ENCODE data around the gene SPATA2L. TPM values are rescaled to one million over a fixed set of nuclear protein-coding genes. Genes with fewer than 3 reads are reported as not detected.
"Not testable (repeated sequence)": the region's sequence is repeated elsewhere in the genome, so short reads cannot be mapped to it uniquely, and the experiment has no call there.

SPATA2L gene
- total and polyA plus RNA-seq, 4 donors = 6.9 to 17.3 (median 13.6) TPM

GRCh38 chr16:89691231-89691985 is 10.1 kb downstream of the SPATA2L start:
- Histone ChIP-seq H3K27me3 (ENCODE audit: control insufficient read depth in 3 of 3, insufficient read depth in 3 of 3, low read length in 2 of 3) (no peaks in the 10 kb centered on the region), H3K4me3 (no peak overlapping the region), H3K4me1 (ENCODE audit: control insufficient read depth in 5 of 5, insufficient read depth in 5 of 5, low read length in 5 of 5) (peaks cover 0 to 9% (median 4%) of the 10 kb centered on the region in 5 donors), H3K27ac (ENCODE audit: low read depth in 1 of 2, low read length in 1 of 2) (no peak overlapping the region), H3K9me3 (ENCODE audit: control insufficient read depth in 4 of 4, insufficient read depth in 3 of 4, low read length in 3 of 4) (no peaks in the 10 kb centered on the region), H3K9ac (ENCODE audit: insufficient read depth in 1 of 2, low read length in 2 of 2) (no peak overlapping the region), H3K36me3 (ENCODE audit: control insufficient read depth in 4 of 4, insufficient read depth in 4 of 4, low read length in 4 of 4) (peaks cover 4 to 51% (median 21%) of the 10 kb centered on the region in 4 donors)
- ATAC-seq (ENCODE audit: insufficient read depth, low FRiP score) = no peak
- whole genome bisulfite sequencing, 2 donors = 96% methylated on average over 21 of the region's 21 CpGs
- no peak for TF ChIP-seq CTCF (IDR thresholded peaks at IDR 0.05; ENCODE audit: control extremely low read depth, extremely low read depth)
- no peak for DNase-seq

- Histone ChIP-seq H3K9me3 (ENCODE audit: control insufficient read depth in 4 of 4, insufficient read depth in 3 of 4, low read length in 3 of 4) (peaks cover 0 to 3% (median 0%) of the 10 kb centered on the region in 4 donors), H3K4me3 (no peak overlapping the region), H3K4me1 (ENCODE audit: control insufficient read depth in 5 of 5, insufficient read depth in 5 of 5, low read length in 5 of 5) (peaks cover 0 to 9% (median 4%) of the 10 kb centered on the region in 5 donors), H3K9ac (ENCODE audit: insufficient read depth in 1 of 2, low read length in 2 of 2) (no peak overlapping the region), H3K27ac (ENCODE audit: low read depth in 1 of 2, low read length in 1 of 2) (no peak overlapping the region), H3K36me3 (ENCODE audit: control insufficient read depth in 4 of 4, insufficient read depth in 4 of 4, low read length in 4 of 4) (peaks cover 4 to 43% (median 22%) of the 10 kb centered on the region in 4 donors), H3K27me3 (ENCODE audit: control insufficient read depth in 3 of 3, insufficient read depth in 3 of 3, low read length in 2 of 3) (no peaks in the 10 kb centered on the region)
- no peak for DNase-seq
- no peak for TF ChIP-seq CTCF (IDR thresholded peaks at IDR 0.05; ENCODE audit: control extremely low read depth, extremely low read depth)
- WGBS, 2 donors = 92 to 94% methylated on average over 16 of the region's 16 CpGs
- ATAC-seq (ENCODE audit: insufficient read depth, low FRiP score) = no peak
Observed at GRCh38 chr16:89690392-89690901, 11.1 kb downstream of the SPATA2L start.

GRCh38 chr16:89689621-89690020 is 11.9 kb downstream of the SPATA2L start:
- H3K4me1 ChIP-seq (ENCODE audit: control insufficient read depth in 5 of 5, insufficient read depth in 5 of 5, low read length in 5 of 5); H3K27me3 ChIP-seq (ENCODE audit: control insufficient read depth in 3 of 3, insufficient read depth in 3 of 3, low read length in 2 of 3); DNase-seq; ATAC-seq (ENCODE audit: insufficient read depth, low FRiP score); H3K9me3 ChIP-seq (ENCODE audit: control insufficient read depth in 4 of 4, insufficient read depth in 3 of 4, low read length in 3 of 4); H3K9ac ChIP-seq (ENCODE audit: insufficient read depth in 1 of 2, low read length in 2 of 2); H3K27ac ChIP-seq (ENCODE audit: low read depth in 1 of 2, low read length in 1 of 2); H3K4me3 ChIP-seq: not testable (repeated sequence)
- 95 to 100% methylated on average over 4 of the region's 4 CpGs for WGBS, 2 donors
- H3K36me3 ChIP-seq (ENCODE audit: control insufficient read depth in 4 of 4, insufficient read depth in 4 of 4, low read length in 4 of 4) = peaks cover 4 to 35% (median 22%) of the 10 kb centered on the region in 4 donors

- DNase-seq = no peak
- no peak for TF ChIP-seq CTCF (IDR thresholded peaks at IDR 0.05; ENCODE audit: control extremely low read depth, extremely low read depth)
- Histone ChIP-seq H3K27ac (ENCODE audit: low read depth in 1 of 2, low read length in 1 of 2) (no peak overlapping the region), H3K36me3 (ENCODE audit: control insufficient read depth in 4 of 4, insufficient read depth in 4 of 4, low read length in 4 of 4) (peaks cover 4 to 33% (median 20%) of the 10 kb centered on the region in 4 donors), H3K27me3 (ENCODE audit: control insufficient read depth in 3 of 3, insufficient read depth in 3 of 3, low read length in 2 of 3) (no peaks in the 10 kb centered on the region), H3K4me1 (ENCODE audit: control insufficient read depth in 5 of 5, insufficient read depth in 5 of 5, low read length in 5 of 5) (peaks cover 0 to 9% (median 4%) of the 10 kb centered on the region in 5 donors), H3K9me3 (ENCODE audit: control insufficient read depth in 4 of 4, insufficient read depth in 3 of 4, low read length in 3 of 4) (peaks cover 0 to 3% (median 0%) of the 10 kb centered on the region in 4 donors), H3K4me3 (no peak overlapping the region), H3K9ac (ENCODE audit: insufficient read depth in 1 of 2, low read length in 2 of 2) (no peak overlapping the region)
- no peak for ATAC-seq (ENCODE audit: insufficient read depth, low FRiP score)
- whole genome bisulfite sequencing, 2 donors = 96 to 98% methylated on average over 13 of the region's 13 CpGs
Observed at GRCh38 chr16:89689142-89689541, 12.4 kb downstream of the SPATA2L start.

All from lung (tissue), 12 donors.